HG03045 (cell line): ENCODE data around the gene FAM135A.

ENCODE experiments used
- ATAC-seq: cut with Tn5 transposase; IDR thresholded peaks from one replicate; pipeline ENCODE4 v1.9.1; 2021; ENCODE audit warnings: mild to moderate bottlenecking, moderate library complexity; ENCODE audit not compliant: unreplicated experiment

FAM135A gene

DNA sequence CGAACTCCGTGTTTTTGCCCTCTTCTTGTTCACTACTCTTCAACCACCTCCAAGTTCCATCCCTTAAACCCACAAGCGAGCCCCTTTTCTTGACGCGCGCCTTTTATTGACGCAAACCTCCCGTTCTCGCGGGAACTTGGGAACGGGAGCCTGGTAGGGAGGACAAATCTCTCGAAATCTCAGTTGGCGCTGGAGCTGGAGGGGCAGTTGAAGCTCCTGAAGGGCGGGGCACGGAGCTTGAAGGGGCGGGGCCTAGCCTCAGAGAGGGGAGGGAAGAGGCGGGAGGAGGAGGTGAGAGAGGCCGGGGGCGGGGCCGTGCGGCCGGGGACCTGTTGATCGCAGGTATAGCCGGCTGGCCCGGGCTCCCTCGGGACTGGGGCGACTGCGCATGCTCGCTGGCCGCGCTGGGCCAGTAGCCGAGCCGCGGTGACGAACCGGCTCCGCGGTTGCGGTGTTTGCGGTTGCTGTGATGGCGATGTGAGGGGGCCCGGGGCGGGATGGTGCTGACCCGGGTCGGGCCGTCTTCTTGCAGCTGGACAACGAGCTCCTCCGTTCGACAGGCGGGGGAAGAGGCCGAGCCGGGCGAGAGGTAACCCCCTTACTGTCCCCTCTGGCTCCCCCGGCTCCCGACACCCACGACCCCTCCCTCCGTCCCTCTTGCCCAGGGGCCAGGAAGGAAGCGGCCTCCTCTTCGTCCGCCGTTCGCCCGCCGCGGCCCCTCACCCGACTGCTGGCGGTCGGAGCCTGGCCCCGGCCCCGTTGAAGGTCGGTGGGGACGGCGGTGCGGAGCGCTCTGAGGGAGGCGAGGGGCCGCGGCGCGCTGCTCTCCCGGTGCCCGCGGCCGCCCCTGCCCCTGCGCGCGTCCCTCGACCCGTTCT is at the start of gene FAM135A:
Gene FAM135A, plus strand, starts transcription at position 395 of the 878 bp plus-strand sequence. CDS start 14,835 bp downstream, outside the sequence.
- ATAC-seq: peak; percentile 93

DNA sequence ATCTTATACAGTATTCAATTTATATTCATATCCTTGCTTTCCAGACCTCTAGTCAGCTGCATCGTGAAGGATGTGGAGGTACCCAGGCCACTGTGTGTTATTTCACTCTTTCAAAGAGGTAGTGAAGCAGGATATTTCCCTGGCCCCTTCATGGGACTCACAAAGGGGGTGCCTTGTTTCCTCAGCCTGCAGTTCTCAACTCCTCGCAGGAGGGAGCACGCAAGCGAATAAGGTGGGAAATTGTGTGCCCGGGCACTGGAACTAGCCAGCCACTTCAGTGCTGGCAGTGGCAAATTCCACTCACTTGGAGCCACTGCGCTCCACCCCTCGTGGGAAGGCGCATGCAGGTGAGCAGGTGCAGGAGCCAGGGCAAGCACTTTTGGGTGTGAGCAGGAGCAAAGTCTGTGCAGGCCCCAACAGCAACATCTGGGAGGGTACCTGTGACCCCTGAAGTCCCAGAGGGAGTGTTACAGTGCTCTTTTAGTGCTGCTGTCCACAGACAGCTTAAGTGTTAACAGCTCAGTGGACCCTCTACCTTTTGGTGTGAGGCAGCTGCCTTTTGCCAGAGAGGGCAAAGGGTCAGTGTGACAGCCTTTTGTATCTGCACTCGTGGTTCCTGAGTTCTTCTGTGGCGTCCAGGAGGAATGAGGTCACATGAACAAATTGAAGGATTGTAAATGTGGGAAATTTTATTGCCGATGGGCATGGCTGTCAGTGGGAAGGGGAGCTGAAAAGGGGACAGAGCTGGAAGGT is 49.4 kb upstream of the FAM135A start:
- no peak for ATAC-seq

DNA sequence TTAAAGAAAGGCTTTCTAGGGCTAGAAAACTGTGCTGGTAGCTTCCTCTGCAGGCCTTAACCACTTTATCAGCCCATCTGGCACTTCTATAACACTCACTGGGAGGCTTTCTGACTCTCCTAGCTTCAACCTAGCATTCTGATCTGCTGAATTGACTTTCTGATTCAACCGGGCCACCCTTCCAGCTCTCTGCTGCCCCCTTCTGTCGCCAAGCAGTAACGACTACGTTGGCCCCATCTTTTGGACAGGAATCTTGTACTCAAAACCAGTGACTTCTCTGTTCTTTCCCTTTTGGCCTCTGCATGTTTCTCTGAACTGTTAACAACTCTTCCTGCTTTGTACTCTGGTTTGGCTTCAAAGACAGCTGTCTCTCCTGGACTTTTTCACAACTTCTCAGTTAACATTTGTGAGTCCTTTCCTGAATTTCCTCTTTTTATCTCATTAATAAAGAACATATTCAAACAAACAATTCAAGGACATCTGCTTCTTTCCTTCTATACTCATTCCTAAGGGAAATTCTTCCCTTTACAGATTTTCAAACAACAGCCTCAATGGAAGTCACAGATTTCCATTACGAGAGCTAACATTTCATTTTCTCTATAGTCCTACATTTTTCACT is 43.9 kb upstream of the FAM135A start:
- ATAC-seq: peak; percentile 75

DNA sequence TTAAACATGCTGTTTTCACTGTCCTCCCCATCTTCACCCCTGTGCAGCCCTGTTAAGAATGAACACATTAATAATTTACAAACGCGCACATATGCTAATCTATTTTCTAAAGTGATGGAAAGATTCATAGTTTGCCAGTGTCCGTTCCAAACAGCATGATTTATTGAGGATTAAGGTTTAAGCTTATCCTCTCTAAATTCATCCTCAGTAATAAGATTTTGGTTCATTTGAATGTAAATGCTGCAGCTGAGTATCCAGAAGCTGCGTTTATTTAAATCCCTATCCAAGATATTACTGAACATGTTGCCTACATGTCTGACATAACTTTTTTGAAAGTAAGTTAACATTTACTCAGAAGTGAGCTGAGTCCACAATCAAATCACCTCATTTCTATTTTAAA is 42.8 kb upstream of the FAM135A start:
- ATAC-seq: no peak

DNA sequence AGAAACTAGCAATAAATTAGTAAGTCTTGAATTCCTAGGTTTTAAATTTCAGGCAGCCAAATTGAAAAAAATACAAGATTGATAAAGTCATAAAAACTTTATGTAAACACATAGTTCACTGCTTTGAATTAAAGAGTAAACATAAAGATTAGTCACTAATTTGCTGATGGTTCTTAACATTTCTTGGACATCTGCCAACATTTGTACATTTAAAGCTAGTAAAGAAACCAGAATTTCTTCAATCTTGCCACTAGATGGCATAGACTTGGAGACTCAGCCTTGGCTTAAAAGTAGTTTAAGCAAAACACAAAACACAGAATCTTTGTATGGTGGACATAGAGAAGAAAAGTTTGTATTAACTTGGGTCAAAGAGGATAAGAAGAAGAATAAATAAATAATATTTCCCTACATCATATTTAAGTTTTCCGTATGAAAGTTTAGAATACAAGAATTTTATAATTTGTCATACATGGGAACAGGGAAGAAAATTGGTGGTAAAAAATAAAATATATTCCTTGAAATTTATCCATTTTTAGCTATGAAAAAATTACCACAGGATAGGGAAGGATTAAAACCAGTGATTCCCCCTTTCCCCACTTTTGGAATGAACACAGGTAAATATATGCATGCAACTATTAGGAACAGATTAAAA is 41.7 kb upstream of the FAM135A start:
- no peak for ATAC-seq

DNA sequence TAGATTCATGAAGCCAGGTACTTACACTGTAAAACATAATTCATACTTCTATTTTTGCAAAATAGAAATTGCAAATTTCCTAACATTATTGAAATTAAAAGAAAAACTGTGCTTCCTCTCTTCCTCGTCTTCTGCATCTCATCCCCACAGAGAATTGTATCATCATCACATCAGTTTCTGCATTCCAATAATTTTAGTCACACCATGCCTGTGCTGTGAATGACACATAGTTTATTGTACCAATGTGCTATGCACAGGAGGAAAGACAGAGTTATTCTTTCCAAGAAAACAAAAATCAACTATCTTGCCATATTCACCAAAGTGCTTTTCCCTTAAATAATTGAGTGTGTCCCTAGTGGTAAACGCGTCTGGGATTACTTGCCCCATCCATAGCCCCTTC is 38.1 kb upstream of the FAM135A start:
- no peak for ATAC-seq

DNA sequence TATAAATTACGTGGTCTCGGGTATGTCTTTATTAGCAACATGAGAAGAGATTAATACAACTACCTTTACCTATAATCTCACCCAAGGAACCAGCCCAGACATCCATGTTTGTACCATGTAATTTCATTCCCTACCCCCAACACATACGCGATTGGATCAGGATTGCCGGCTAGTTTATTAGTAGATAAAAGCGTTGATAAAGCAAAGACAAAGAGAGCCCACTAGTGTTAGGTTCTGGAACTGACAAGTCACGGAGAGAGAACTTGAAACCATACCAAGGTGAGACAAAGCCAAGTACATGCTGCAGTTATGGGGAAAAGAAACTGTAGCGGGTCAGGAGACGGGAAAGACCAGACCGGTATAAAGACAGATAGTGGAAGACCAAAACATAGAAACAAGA is 37.4 kb upstream of the FAM135A start:
- no peak for ATAC-seq

DNA sequence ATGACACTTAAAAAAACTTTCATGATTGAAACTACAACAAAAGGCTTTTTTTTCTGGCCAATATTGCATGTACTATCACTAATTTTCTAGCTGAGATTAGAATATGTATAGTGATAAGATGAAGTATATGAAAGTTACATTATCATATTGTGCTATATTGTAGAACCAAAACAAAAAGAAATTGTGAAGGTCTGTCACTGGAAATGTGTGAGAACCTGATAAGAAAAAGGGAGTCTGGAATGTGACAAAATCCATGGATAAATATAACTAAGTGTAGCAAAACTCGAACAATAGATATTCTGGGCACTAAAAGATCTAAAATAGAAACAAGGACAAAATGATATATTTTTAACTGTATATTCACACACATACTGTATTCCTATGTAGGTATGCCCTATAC is 36.7 kb upstream of the FAM135A start:
- ATAC-seq: no peak

DNA sequence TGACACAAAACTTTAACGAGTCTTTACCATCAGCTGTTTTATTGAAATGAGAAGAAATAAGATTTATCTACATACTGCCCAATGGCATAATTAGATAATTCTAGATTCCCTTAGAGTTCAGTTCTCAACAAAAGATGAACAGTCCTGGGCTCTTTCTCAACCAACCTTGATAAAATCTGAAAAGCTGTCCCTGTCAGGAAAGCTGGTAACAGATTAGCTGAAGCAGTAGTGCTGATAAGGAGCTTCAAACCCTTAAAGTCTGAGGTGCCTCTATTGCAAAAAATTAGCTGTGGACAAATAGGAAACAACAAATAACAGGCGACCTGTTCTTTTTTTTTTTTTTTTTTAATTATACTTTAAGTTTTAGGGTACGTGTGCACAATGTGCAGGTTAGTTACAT is 35.9 kb upstream of the FAM135A start:
- ATAC-seq: no peak

DNA sequence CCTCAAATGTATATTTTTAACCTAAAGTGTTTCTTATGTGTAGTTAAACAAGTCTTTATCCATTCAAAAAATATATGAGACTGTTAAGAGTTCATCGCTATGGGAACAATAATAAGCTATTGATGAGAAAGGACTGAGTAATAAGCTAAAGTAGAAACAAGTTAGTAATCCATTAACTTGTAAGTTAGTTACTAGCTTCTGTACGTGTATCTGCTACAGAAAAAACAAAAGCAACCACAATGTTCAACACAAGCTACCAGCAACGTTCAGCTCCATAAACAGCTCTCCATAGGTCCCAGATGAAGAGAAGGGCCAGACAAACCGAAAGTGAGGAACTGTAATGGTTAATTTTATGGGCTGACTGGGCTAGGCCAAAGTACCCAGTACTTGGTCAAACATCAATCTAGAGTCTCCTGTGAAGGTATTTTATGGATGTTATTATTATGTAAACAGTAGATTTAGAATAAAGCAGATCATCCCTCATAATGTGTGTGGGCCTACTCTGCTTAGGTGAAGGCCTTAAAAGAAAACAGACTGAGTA is 33.8 kb upstream of the FAM135A start:
- ATAC-seq: no peak

DNA sequence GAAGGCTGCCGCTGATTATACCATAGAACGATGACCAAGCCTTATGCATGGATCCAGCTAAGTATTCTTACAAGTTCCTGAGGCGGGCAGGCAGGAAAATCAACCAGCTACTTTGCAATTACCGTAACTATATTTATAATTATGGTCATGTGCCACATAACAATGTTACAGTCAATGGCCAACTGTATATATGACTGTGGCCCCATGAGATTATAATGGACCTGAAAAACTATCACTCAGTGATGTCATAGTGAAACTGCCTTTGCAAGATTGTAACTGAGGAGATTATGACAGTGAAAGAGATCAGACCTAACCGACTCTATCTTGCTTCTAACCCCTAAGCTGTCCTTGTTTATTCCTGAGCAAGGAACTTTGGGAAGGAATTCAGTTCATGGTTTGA is 33.1 kb upstream of the FAM135A start:
- peak; percentile 83 for ATAC-seq

DNA sequence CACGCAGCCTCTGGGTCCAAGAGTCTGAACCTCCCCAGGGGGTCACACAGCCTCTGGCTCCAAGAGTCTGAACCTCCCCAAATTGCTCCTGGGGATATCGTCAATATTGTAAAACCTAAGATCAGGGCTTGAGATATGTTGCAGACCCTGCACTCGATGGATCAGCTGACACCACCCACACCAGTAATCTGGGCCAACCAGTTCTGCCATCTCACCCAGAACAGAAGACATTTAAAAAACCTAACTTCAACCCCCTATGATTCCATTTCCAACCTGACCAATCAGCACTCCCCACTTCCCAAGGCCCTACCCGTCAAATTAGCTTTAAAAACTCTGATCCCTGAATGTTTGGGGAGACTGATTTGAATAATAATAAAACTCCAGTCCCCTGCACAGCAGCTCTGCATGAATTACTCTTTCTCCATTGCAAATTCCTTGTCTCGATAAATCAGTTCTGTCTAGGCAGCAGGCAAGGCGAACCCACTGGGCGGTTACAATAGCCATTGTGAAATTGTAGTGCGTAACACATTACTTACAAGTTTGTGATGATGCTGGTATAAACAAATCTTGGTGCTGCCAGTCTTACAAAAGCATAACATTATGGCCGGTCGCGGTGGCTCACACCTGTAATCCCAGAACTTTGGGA is 32.4 kb upstream of the FAM135A start:
- no peak for ATAC-seq

DNA sequence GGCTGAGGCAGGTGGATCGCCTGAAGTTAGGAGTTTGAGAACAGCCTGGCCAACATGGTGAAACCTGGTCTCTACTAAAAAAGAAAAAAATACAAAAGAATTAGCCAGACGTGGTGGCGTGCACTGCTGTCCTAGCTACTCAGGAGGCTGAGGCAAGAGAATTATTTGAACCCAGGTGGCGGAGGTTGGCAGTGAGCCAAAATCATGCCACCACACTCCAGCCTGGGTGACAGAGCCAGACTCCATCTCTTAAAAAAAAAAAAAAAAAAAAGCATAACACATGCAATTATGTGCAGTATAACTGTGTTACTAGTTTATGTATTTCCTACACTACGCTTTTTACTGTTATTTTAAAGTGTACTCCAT is 31.9 kb upstream of the FAM135A start:
- ATAC-seq: no peak

DNA sequence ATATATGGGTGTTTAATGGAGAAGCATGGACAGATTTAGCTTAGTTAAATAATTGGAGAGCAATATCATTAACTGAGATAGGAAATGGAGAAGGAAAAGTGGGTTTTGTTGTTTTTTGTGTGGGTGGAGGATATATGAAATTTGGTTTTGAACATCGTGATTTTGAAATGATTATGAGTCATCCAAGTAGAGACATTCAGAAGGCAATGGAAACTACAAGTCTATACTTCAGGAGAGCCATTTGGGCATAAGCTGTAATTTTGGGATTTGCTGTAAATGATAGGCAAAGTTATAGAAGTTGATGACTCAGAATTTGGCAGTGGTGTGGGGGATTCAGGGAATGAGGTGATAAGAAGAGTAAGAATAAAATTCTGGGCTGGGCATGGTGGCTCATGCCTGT is 27.4 kb upstream of the FAM135A start:
- no peak for ATAC-seq

DNA sequence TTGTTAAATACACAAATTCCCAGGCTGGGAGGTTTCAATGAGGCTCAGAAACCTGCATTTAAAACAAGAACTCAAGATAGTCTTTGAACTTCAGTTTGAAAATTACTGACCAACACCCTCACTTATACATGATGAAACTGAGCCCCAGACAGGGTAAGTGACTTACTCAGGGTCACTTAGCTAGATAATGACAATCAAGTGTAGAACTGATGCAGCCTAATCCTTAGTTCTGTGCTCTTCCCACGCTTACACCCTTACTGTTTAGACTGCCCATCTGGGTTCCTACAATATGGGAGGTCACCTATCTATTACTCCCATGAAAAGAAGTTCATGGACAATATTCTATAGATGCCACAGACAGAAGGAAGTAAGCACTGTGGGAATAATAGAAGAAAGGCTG is 24.5 kb upstream of the FAM135A start:
- ATAC-seq: no peak

DNA sequence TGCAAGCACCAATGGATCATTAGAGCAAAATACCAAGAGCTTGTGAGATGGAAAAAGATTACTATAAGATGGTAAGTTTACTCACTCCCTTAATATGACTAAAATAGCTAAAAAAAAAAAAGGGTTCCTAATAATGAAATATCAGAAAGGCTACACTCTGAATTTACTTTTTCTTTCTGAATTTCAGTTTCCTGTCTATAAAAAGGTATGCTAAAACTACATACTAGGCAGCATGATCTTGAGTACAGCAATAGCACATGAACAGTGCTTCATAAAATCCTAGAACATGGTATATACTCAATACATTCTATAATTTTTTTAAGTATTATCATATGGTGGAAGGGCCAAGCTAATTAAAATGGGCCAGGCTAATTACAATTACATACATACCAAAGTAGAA is 24.0 kb upstream of the FAM135A start:
- ATAC-seq: no peak

DNA sequence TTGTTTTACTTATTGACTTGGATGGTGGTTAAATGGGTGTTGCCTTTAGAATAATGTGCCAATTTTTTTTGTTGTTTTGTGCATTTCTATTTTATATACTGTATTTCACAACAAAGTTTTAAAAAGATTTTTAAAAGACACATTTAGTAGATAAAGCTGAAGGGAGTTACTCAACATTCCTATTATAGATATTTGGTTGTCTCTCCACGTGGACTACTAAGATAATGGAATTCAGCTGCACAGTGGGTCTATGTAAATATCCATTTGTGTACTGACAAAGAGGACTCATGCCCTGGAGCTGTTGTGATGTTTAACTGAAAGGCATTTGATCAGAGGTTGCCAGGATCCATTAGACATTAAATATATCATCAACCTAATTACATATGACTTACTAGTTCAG is 23.2 kb upstream of the FAM135A start:
- ATAC-seq: no peak

DNA sequence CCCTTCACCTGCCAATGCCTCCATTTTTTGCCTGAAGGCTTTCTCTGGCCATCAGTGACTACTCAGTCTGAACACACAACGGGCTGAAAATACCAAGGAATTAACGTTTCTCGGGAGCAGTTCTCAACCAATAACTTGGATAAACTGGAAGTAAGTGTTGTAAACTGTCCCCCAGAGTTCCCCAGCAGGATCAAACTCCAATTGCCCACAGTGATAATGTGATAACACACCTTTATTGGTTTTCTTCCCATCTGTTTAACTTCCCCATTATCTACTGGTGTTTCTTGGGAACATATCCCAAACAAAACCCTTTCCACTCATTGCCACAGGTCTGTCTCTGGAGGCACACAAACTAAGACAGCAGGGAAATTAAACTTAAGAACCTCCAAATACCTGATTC is 21.8 kb upstream of the FAM135A start:
- ATAC-seq: no peak

DNA sequence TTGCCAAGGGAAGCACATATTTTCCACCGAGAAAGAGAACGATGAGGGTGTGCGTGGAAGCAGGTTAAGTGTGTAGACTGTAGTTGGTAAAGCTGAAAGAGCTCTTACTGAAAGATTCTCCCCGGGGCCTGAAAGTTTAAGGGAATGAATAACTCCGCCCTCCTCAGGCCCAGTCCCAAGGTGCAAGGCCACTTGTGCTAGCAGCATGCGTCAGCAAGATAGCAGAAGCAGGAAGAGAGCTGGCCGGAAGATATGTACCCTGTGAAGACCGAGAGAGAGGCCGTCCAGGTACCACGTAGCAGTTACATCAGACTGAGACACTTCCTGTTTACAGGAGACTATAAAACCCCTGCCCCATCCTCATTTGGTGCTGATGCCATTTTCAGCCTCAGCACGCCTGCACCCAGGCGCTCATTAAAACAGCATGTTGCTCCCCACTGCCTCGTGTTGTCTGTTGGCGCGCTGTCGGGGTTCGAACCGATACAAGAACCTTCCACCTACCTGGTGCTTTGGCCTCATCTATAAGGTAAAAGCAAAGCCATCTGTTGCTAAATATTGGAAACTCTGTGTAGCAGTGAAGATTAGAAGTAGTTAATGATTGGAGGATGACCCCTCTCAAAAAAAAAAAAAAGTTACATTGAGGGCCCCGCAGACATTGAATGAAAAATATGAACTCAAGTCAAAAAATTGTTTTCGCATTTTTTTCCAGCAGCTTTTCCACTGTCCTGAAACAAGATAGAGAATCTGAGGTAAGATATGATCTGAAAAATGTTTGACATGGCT is 18.6 kb upstream of the FAM135A start:
- no peak for ATAC-seq

DNA sequence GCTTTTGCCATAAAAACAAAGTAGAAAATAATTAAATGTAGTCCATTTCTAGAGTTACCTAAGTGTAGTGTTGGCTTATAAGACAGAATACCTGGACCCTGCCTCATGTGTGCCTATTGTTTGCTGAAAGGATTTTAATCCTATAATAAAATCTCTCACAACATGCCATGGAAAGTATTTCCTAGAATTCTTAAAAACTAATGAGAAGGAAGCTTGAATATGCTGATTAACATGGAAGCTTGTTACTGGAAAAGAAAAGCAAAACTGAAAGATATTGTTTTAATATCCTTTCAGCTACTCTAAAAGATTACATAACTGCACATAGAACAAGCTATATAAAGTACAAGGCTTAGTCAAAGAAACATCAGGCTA is 18.0 kb upstream of the FAM135A start:
- ATAC-seq: no peak
